NCI-H460 (cell line): Measurements from ENCODE around the gene HMGN4. TPM values are rescaled to one million over a fixed set of nuclear protein-coding genes. Genes with fewer than 3 reads are reported as not detected.
"Not testable (repeated sequence)": the region's sequence is repeated elsewhere in the genome, so short reads cannot be mapped to it uniquely, and the experiment has no call there.

Experiments
- DNase-seq: peaks from one replicate; pipeline ENCODE4 v3.0.0-alpha.2; 2016; ENCODE audit warnings: low read depth; ENCODE audit errors: extremely low read depth
- total RNA-seq: library from RNA; depleted of rRNA; stranded (reverse); fragments of >200 nt; shearing (Covaris generic); gene quantifications from 2 replicates; pipeline ENCODE4 v1.2.3, GENCODE V29; 2014

HMGN4 gene
- total RNA-seq, 1 experiment from 2014 or later = 84.3 TPM

DNA sequence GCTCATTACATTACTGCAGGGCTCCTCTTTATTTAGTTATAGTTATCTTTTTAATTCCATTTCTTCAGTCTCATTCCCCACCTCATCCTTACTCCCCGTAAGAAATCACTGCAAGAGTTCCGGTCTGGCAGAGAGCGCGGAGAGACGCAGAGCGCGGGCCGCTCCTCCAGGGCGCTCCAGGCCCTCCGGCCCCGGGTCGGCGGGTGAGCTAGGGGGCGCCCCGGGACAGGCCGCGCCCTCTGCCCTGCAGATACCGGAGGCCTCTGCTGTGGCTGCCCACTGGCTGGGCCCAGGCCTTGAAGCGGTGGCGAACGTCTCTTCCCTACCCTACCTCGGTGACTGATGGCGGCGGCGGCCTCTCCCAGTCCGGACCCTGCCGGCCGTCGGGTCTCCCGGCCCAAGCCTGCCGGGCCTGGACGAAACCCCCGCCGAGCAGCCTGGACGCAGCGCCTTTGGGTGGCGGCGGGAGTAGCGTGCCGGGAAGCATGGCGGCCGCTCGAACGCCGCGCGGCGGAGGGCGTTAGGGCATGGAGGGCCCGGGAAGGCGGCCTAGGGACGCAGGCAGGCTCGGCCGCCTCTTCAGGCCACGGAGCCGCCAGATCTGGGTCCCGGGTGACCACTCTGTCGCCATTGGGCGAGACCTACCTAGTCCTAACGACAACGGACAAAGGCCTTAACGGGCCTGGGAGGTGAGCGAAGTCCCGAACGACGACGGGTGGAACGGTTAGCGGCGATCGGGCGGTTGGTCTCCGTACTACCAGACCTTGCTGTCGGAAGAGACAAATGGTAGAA is 16.4 kb upstream of the HMGN4 start:
- no peak for DNase-seq

DNA sequence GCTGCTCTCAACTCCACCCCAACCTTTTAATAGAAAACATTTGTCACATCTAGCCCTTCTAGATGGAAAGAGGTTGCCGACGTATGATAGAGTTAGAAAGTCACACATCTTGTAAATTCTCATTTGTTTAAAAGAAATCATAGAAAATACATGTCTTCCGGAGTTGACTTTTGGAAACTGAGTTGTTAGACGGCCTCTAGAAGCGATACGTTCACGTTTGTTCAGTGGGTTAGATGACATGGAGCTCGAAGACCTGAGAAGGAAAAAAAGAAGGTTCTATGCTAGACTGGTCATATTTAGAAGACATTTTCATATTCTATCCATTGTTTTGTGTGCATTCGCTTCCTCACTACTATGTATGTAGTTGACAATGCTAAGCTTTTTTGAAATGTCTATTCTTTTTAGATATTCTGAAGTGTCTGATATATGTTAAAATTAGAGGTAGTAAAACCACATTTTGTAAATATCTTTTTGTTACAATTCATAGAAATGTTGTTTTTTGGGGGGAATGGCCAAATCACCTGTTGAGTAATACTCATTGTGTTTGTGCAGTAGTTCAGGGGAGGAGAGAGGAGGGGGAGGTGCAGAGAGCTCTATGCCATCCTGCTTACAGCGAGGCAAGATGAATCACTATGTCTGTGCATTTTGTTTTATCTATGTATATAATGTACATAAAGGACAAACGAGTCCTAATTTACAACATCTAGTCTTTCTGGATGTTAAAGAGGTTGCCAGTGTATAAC is 15.5 kb upstream of the HMGN4 start:
- DNase-seq = not testable (repeated sequence)

DNA sequence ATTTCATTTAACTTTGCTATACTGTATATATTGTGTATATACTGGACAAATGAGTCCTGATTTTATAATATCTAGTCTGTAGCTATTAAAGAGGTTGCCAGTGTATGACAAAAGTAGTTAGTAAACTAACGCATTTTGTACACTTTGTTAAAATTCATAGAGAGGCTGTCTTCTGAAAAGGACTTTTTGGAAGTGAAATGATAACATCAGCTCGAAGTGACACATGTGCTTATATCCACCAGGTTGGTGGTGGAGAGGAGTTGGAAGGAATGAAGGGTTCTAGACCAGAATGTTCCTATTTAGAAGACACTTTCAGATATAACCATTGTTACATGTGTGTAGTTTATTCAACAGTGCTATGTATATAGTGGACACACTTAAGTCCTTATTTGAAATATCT is 13.9 kb upstream of the HMGN4 start:
- DNase-seq = not testable (repeated sequence)

DNA sequence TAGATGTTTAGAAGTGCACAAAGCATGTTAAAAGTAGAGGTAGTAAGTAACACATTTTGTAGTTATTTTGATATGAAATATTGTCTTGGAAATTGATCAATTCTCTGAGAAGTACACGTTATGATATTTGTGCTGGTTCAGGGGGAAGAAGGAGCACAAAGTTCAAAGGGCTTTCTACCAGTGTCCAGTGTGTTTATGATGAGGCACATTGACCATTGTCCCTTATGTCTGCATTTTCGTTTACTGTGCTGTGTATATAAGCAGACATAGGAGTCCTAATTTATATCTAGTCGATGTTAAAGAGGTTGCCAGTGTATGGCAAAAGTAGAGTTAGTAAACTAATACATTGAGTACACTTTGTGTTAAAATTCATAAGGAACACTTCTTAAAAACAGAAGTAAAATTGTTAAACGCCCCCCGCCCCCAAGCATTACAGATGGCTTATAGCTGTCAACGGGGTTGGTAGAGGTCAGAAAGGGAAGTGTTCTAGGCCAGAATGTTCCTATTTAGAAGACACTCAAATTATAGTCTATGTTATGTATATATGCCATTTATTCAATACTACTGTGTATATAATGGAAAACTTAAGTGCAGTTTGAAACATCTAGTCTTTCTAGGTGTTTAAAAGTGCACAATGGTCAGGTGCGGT is 13.3 kb upstream of the HMGN4 start:
- DNase-seq = no peak

DNA sequence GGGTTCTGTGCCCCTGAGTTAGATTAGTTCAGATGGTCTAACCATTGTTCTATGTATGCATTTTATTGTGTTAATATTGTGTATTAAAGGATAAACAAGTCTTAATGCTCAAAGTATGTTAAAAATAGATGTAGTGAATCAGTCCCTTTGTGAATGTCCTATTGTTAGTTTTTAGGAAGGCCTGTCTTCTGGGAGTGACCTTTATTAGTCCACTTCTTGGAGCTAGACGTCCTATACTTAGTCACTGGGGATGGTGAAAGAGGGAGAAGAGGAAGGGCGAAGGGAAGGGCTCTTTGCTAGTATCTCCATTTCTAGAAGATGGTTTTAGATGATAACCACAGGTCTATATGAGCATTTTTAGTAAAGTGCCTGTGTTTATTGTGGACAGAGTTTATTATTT is 12.3 kb upstream of the HMGN4 start:
- DNase-seq = no peak

DNA sequence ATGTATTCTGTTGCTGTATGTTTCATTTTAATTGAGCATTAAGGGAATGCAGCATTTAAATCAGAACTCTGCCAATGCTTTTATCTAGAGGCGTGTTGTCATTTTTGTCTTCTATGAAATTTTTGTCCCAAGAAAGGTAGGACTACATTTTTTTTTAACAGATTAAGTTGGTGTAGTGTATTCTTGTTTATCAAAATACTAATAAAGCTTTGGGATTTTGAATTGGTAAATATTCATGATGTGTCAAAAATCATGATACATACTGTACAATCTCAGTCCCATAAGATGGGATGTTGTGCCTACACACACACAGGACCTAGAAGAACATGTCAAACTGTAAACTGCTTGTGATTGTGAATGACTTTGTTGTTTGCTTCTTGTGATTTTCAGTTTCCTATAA is 11.2 kb upstream of the HMGN4 start:
- no peak for DNase-seq

DNA sequence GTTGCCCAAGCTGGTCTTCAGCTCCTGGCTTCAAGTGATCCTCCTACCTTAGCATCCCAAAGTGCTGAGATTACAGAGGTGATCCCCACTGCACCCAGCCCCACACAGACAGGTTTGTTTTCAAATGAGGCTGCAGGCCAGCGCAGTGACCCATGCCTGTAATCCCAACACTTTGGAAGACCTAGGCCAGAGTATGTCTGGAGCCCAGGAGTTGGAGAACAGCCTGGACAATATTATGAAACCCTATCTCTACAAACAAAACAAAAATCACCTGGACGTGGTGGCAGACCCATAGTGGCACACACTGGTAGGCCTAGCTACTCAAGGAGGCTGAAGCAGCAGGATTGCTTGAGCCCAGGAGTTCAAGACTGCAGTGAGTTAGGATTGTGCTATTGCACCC is 8.0 kb upstream of the HMGN4 start:
- no peak for DNase-seq

DNA sequence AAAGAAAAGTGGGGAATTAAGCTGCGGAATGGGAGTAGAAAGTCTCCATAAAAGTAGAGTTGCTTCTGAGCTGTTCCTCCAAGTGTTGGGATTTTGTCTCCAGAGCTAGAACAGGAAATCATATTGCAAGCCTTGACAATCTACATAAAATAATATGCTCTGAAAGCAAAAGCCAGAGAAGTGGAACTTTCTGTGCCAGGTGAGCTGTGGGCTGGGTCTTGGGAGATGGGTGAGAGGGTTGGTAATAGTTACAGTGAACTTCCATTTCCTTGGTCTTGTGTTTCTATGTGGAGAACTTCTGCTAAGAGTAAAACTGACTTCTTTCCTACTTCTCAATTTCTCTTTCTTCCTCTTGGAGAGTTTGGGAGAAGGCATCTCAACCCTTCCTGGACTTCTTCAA is 6.3 kb upstream of the HMGN4 start:
- no peak for DNase-seq

DNA sequence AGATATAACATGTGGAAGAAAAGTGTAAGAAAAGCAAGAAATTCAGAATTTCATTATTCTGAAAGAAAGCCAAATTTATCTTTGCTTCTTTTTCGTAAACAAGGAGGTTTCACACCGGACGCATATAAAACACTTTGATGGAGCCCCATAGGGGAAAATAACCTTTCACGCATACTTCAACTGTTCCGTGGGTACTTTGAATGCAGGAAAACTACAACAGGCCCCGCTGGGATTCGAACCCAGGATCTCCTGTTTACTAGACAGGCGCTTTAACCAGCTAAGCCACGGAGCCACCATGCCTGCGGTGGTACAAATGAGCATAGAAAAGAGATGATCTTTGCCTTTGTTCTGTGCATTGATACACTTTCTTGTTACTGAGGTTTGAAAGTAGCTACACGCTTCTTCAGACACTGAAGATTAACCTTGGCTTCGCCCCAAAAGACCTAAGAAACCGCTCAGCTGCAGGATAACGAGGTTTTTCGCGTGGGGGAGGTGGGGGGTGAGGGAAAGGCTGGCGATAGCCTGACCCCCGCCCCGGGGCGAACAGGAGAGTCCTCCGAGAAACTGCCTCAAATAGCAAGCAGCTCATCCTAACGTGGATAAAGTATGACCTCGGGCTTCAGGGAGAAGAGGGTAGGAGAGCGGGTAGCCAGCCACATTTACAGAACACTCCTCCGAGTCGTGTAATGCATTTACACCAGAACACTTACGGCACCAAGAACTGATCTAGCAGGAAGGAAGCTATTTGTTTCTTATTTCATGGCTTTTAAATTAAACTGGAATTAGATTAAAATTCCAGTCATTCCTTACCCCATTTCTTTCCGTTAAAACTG is 5.3 kb upstream of the HMGN4 start:
- peak; percentile 89 for DNase-seq

DNA sequence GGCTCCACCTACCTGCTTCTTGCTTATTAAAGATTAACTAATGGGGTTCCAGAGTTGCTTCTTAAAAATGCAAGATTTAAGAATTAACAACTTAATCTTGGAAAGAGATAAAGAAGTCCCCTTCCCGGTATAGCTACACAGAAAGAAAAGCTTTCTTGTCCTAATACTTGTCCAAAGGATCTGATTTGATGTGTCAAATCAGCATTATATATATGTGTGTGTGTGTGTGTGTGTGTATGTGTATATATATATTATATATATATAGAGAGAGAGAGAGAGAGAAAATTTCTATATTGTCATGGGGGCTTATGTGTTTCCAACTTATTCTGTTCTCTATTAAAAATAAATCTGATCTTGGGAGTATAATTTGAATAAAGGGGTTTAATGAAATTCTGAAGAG is 4.6 kb upstream of the HMGN4 start:
- no peak for DNase-seq

DNA sequence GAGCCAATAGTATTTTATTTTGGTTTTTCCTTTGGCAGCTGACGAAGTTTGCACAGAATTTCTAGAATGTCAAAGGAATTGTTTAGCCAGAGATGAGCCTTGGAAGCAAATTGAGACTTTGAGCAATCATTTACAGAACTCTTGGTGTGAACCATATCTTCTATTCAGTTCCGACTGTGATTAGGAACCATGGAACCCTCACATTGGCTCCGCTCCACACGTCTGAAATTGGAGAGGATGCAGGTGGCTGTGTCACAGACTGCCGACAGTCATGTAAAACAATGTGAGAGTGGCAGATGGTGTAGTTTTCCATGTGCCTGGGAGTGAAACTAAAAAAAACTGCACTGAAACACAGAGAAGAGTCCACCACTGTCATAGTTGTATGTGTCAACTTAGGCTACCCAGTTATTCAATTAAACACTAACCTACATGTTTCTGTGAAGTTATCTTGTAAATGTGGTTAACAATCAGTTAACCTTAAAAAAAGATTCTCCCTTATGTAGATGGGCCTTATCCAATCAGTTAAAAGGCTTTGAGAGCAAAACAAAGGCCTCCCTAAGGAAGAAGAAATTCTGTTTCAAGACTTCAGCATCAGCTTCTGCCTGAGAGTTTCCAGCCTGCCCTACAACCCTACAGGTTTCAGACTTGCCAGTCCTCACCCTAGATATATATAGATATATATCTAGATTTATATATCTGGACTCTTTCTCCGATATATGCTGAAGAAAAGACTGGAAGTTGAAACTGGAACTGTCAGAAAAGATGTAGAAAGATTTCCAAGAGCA is 3.3 kb upstream of the HMGN4 start:
- no peak for DNase-seq

DNA sequence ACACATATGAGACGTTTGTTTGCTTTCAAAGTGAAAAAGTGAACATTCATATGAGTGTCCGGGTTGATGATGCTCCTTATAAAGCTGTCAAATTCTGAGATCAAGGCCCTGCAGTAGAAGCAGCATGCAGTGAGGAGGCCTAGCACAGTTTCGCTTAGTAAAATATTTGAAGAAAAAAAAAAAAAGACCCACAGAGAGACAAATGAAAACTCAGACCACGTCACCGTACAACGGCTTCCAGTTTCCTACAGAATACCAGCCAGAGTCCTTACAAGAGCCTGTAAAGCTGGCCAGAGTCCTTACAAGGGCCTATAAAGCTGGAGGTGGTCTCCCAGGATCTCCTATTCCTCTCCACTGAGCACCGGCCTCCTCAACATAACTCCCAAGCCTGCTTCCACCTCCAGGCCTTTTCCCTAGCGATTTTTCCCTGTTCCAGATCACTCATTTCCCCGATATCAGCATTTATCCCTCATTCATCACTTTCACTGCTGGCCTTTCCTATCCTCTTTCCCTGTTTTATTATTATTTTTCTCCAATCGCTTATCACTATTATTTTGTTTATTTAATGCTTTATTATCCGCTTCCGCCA is 1.5 kb upstream of the HMGN4 start:
- DNase-seq = no peak

DNA sequence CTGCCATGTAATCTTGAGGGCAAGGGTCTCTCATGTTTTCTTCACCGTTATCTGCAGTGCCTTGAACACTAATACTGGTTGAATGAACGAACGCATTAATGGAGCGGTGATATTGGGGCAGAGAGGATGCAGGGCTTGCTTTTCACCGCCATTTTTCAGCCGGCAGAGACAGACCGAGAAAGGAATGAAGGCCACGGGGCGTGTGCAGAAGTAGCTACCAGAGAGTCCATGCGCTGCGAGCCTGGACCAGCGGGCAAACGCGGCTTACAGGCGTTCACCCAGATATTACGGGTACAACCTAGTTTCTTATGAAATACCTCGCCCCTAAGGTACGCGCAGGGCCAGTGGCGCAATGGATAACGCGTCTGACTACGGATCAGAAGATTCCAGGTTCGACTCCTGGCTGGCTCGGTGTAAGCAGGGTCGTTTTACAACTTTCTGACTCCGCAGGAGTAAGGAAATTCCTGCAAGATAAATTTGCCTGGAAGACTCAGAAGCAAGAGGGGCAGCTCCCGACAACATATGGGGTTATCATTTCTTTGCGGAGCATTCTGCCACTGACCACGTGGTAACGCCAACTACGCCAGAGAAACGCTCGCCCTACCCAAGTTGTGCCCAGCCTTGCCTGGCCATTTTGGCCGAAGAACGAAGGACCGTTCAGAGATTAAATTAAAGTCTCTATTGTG is 863 bp upstream of the HMGN4 start:
- DNase-seq = peak; percentile 92

DNA sequence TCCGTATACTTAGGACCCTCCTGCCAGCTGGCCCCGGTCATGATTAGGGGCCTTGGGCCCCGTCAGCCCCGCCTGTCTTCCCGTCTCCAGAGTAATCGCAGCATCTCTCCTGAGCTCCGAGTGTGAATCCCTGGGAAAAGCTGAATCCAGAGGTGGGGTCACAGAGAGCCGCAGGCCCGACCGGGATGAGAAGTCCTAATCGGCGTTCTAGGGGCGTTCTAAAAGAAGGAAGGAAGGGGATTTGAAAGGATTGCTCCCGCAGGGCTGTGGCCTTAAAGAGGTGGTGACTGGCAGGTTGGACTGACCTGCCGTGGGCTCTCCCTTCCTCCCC is 371 bp downstream of the HMGN4 start:
- no peak for DNase-seq

DNA sequence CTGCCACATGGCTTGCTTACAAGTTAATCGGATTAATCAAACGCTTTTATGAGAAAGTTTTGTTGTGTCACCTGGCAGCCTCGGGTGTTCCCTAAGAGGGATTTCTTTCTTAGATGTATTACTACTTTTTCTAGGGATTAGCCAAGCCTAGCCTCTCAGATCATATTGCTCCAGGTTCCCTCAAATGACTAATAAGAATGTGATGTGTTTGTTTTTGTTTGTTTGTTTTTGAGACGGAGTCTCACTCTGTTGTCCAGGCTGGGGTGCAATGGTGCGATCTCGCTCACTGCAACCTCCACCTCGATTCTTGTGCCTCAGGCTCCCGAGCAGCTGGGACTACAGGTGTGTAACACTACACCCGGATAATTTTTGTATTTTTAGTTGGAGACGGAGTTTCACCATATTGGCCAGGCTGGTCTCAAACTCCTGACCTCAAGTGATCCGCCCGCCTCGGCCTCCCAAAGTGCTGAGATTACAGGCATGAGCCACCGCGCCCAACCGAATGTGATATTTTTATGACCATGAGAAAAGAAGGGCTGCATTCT is 977 bp downstream of the HMGN4 start:
- DNase-seq = no peak

DNA sequence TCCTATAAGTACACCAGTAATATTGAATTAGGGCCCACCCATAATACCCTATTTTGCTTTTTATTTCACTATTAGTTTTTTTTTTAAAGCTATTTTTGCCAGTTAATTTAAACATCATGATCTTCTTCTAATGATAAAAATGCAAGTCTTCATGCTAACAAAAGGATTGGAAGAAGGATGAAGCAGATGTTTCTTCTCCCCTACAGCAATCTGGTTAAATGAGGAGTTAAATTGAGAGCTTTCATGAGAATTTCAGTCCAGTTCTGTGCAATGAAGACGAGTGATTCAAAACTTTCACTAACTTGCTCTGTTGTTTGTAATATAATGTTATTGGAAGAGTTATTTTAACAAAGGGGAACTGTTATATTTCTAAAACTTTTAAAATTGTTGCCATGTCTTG is 3.4 kb downstream of the HMGN4 start:
- no peak for DNase-seq

DNA sequence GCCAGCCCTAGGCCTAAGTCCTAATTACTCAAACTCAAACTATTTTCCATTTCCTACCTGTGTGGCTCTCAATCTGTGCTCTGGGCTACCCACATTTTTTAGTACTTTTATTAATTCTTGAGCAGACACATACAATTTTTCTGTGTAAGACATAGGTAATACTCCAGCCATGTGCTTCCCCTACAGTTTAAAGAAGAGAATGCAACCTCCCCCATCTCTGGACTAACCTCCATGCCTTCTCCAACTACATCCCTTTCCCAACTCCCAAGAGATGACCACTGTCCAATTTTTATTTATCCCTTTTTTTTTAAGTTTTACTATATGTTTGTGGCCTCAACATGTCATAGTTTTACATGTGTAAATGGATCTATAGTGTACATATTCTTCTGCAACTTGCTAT is 5.8 kb downstream of the HMGN4 start:
- DNase-seq = no peak

DNA sequence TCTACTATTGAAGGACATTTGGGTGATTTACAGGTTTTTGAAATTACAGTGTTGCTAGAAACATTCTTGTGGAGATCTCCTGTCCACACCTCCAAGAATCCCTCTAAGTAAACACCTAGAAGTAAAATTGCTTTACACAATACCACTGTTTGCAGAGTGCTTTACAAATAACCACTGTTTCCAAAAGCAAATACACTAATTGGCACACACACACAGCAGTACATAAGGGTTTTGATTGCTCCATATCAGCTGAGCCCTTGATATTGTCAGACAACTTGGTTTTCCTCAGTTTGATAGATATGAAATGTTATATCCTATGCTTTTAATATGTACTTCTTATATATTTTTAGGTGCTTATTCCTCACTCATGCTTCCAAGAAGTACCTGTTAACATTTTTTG is 6.3 kb downstream of the HMGN4 start:
- no peak for DNase-seq

DNA sequence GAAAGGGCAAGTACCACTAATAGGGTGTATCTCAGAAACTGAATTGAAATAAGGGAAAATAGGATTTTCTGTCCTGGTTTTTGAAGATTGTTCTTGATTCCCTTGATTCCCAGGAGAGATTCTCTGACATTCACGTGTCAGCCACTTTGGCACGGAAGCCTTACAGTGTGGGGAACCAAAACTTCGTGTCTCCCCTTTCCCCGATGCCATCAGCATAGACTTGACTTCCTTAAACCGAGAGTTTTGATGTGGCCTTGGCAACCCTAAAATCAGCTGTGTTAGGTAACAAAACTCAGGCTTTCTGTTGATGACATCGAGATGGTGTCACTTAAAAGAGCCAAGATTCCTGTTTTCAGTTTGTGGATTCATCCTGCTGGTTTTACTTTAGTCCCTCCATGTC is 7.5 kb downstream of the HMGN4 start:
- no peak for DNase-seq
